Hepatocyte (in vitro differentiated cells): ENCODE measurements around the gene ZC3H7B.

Source experiments
- EZH2 ChIP-seq: fragments of 200-600 bp; sonication (generic); IDR thresholded peaks from 2 replicates; pipeline ENCODE4 v1.6.1; 2016; ENCODE audit warnings: antibody characterized with exemption, mild to moderate bottlenecking, borderline replicate concordance
- TF ChIP-seq, protein P1 (sequence below): fragments of 200-600 bp; sonication (generic); IDR thresholded peaks from 2 replicates; pipeline ENCODE4 v1.5.1; 2016; ENCODE audit warnings: antibody characterized with exemption, mild to moderate bottlenecking; ENCODE audit not compliant: poor library complexity

- TF ChIP-seq, protein P1, sequence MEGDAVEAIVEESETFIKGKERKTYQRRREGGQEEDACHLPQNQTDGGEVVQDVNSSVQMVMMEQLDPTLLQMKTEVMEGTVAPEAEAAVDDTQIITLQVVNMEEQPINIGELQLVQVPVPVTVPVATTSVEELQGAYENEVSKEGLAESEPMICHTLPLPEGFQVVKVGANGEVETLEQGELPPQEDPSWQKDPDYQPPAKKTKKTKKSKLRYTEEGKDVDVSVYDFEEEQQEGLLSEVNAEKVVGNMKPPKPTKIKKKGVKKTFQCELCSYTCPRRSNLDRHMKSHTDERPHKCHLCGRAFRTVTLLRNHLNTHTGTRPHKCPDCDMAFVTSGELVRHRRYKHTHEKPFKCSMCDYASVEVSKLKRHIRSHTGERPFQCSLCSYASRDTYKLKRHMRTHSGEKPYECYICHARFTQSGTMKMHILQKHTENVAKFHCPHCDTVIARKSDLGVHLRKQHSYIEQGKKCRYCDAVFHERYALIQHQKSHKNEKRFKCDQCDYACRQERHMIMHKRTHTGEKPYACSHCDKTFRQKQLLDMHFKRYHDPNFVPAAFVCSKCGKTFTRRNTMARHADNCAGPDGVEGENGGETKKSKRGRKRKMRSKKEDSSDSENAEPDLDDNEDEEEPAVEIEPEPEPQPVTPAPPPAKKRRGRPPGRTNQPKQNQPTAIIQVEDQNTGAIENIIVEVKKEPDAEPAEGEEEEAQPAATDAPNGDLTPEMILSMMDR, result no peak
- no peak for TF ChIP-seq EZH2
These were observed 53.7 kb downstream of the ZC3H7B start for GRCh38 chr22:41354979-41355378.
